H9 (cell line): ENCODE results near the gene ZC3H8. TPM values are rescaled to one million over a fixed set of nuclear protein-coding genes. Genes with fewer than 3 reads are reported as not detected.

Experiments used
- DNase-seq: peaks from one replicate; pipeline ENCODE4 v3.0.0-alpha.2; 2017
- H2AFZ ChIP-seq: one replicate; pipeline ENCODE4 v1.6.1; 2013; ENCODE audit warnings: mild to moderate bottlenecking, low read length, control low read depth, moderate library complexity
- H2AK5ac ChIP-seq: 2 replicates; pipeline ENCODE4 v1.6.1; 2013; ENCODE audit warnings: low read length, control low read depth, mixed read lengths; ENCODE audit not compliant: insufficient read length
- H2BK120ac ChIP-seq: one replicate; pipeline ENCODE4 v1.6.1; 2013; ENCODE audit warnings: low read depth, mild to moderate bottlenecking, low read length, control low read depth, inconsistent platforms; ENCODE audit not compliant: poor library complexity, severe bottlenecking
- H2BK12ac ChIP-seq: 2 replicates; pipeline ENCODE4 v1.6.1; 2013; ENCODE audit warnings: low read length, control low read depth, mixed read lengths, low read depth; ENCODE audit not compliant: insufficient read length
- H2BK15ac ChIP-seq: 2 replicates; pipeline ENCODE4 v1.6.1; 2013; ENCODE audit warnings: low read depth, low read length, control low read depth
- H2BK20ac ChIP-seq: one replicate; pipeline ENCODE4 v1.6.1; 2013; ENCODE audit warnings: low read depth, mild to moderate bottlenecking, low read length, control low read depth, inconsistent platforms; ENCODE audit not compliant: poor library complexity, severe bottlenecking
- H2BK5ac ChIP-seq: 2 replicates; pipeline ENCODE4 v1.6.1; 2013; ENCODE audit warnings: low read length, control low read depth, mixed read lengths; ENCODE audit not compliant: insufficient read length
- H3K14ac ChIP-seq: 2 replicates; pipeline ENCODE4 v1.6.1; 2013; ENCODE audit warnings: low read length, control low read depth; ENCODE audit not compliant: insufficient read depth
- H3K18ac ChIP-seq: 2 replicates; pipeline ENCODE4 v1.6.1; 2013; ENCODE audit warnings: low read depth, mild to moderate bottlenecking, mixed read lengths, low read length, control low read depth; ENCODE audit not compliant: insufficient read length
- H3K23ac ChIP-seq: 2 replicates; pipeline ENCODE4 v1.6.1; 2013; ENCODE audit warnings: low read length, control low read depth, mixed read lengths, low read depth; ENCODE audit not compliant: insufficient read length
- H3K23me2 ChIP-seq: 2 replicates; pipeline ENCODE4 v1.6.1; 2013; ENCODE audit warnings: low read depth, mild to moderate bottlenecking, mixed read lengths, low read length, control low read depth; ENCODE audit not compliant: insufficient read length, poor library complexity, severe bottlenecking
- H3K27ac ChIP-seq: 2 replicates; pipeline ENCODE4 v1.5.1; 2013; ENCODE audit warnings: low read length, control low read depth, mixed read lengths, low read depth; ENCODE audit not compliant: insufficient read length
- H3K27me3 ChIP-seq: 2 replicates; pipeline ENCODE4 v1.6.1; 2013; ENCODE audit warnings: low read length, control low read depth, inconsistent platforms; ENCODE audit not compliant: insufficient read depth
- H3K4ac ChIP-seq: 2 replicates; pipeline ENCODE4 v1.6.1; 2013; ENCODE audit warnings: low read depth, mild to moderate bottlenecking, control low read depth, inconsistent platforms, low read length, moderate library complexity
- H3K4me1 ChIP-seq: 2 replicates; pipeline ENCODE4 v1.6.1; 2013; ENCODE audit warnings: low read length, control low read depth, inconsistent platforms; ENCODE audit not compliant: insufficient read depth
- H3K4me2 ChIP-seq: 2 replicates; pipeline ENCODE4 v1.6.1; 2013; ENCODE audit warnings: low read length, control low read depth, mixed read lengths; ENCODE audit not compliant: insufficient read length, insufficient read depth
- H3K56ac ChIP-seq: 2 replicates; pipeline ENCODE4 v1.6.1; 2013; ENCODE audit warnings: low read depth, mild to moderate bottlenecking, mixed read lengths, low read length, control low read depth; ENCODE audit not compliant: insufficient read length
- H3K79me1 ChIP-seq: 2 replicates; pipeline ENCODE4 v1.6.1; 2013; ENCODE audit warnings: low read depth, mild to moderate bottlenecking, moderate library complexity, low read length, control low read depth, inconsistent platforms; ENCODE audit not compliant: insufficient read depth, poor library complexity, severe bottlenecking
- H3K79me2 ChIP-seq: 2 replicates; pipeline ENCODE4 v1.6.1; 2013; ENCODE audit warnings: low read length, control low read depth, inconsistent platforms; ENCODE audit not compliant: insufficient read depth
- H3K9ac ChIP-seq: 2 replicates; pipeline ENCODE4 v1.6.1; 2013; ENCODE audit warnings: low read length, control low read depth, mixed read lengths; ENCODE audit not compliant: insufficient read length; ENCODE audit errors: extremely low read depth
- H3K9me3 ChIP-seq: one replicate; pipeline ENCODE4 v1.6.1; 2013; ENCODE audit warnings: low read depth, low read length, inconsistent platforms; ENCODE audit not compliant: control insufficient read depth
- H3T11ph ChIP-seq: one replicate; pipeline ENCODE4 v1.6.1; 2013; ENCODE audit warnings: mild to moderate bottlenecking, low read length, control low read depth, inconsistent platforms
- H4K20me1 ChIP-seq: one replicate; pipeline ENCODE4 v1.6.1; 2013; ENCODE audit not compliant: control insufficient read depth, insufficient read length, insufficient read depth
- H4K5ac ChIP-seq: 2 replicates; pipeline ENCODE4 v1.6.1; 2013; ENCODE audit warnings: low read depth, mild to moderate bottlenecking, mixed read lengths, low read length, control low read depth; ENCODE audit not compliant: insufficient read length
- H4K8ac ChIP-seq: replicated peaks from 2 replicates; pipeline ENCODE4 v1.6.1; 2013; ENCODE audit warnings: low read length, control low read depth, mixed read lengths, low read depth; ENCODE audit not compliant: insufficient read length
- H4K91ac ChIP-seq: 2 replicates; pipeline ENCODE4 v1.6.1; 2013; ENCODE audit warnings: low read depth, mild to moderate bottlenecking, moderate library complexity, mixed read lengths, low read length, control low read depth; ENCODE audit not compliant: insufficient read length
- H3K27ac Mint-ChIP-seq, 3 experiments: 2 replicates in 2 of 3; 3 replicates in 1 of 3; pipeline ENCODE4 v1.8.0; 2020 to 2021; ENCODE audit warnings: mixed read lengths in 3 of 3, mild to moderate bottlenecking in 1 of 3, moderate library complexity in 1 of 3
- H3K27me3 Mint-ChIP-seq: 2 replicates; pipeline ENCODE4 v1.8.0; 2021; ENCODE audit warnings: low read depth, mild to moderate bottlenecking, moderate library complexity, mixed read lengths
- H3K36me3 Mint-ChIP-seq, 3 experiments: 2 replicates in 2 of 3; 3 replicates in 1 of 3; pipeline ENCODE4 v1.8.0; 2020 to 2021; ENCODE audit warnings: low read depth in 3 of 3, mixed read lengths in 3 of 3; ENCODE audit not compliant: insufficient read depth in 1 of 3
- H3K4me1 Mint-ChIP-seq, 2 experiments: 2 replicates each; pipeline ENCODE4 v1.8.0; 2020; ENCODE audit warnings: mixed read lengths in 2 of 2
- H3K4me3 Mint-ChIP-seq, 2 experiments: 2 replicates in 1 of 2; 3 replicates in 1 of 2; pipeline ENCODE4 v1.8.0; 2020 to 2021; ENCODE audit warnings: mild to moderate bottlenecking in 2 of 2, mixed read lengths in 2 of 2, moderate library complexity in 1 of 2
- H3K9me3 Mint-ChIP-seq, 2 experiments: 2 replicates in 1 of 2; 3 replicates in 1 of 2; pipeline ENCODE4 v1.8.0; 2020; ENCODE audit warnings: mild to moderate bottlenecking in 2 of 2, mixed read lengths in 2 of 2, moderate library complexity in 1 of 2
- WGBS: extraction: QIAGEN DNeasy Blood & Tissue Kit; methylation state at CpG from one replicate; pipeline ENCODE4 v1.1.7; 2013; ENCODE audit warnings: missing lambda C conversion rate, low lambda C conversion rate, mixed read lengths; ENCODE audit not compliant: insufficient read length; ENCODE audit errors: extremely low coverage; 5-methylcytosine and 5-hydroxymethylcytosine counted together
- total RNA-seq: library from RNA; stranded (reverse); gene quantifications from 2 replicates; pipeline ENCODE4 v1.2.1, GENCODE V29; 2021
- TF ChIP-seq, protein P1 (sequence below): fragments of 200-600 bp; sonication (generic); conservative IDR thresholded peaks from 3 replicates; pipeline ENCODE4 v1.8.0; 2021; ENCODE audit warnings: antibody characterized with exemption, mild to moderate bottlenecking

Gene ZC3H8
- total RNA-seq, 1 experiment from 2014 or later = 6.9 TPM

DNA sequence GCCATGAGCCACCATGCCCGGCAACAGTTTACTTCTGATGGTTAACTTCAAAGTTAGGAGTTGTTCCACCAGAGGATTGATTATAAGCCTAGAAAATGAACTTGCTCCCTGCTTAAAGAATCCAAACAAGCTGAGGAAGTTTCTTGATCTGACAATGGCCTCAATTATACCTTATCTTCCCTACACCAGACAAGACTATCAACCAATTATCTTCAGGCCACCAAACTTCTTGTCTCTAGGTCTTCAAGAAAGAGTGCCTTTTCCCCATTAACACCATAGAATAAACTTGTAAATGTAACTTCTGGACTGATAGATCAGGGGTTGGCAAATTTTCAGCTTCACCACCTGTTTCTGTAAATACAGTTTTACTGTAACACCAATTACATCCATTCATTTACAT, 15.0 kb downstream of the ZC3H8 start:
- no peak overlapping the region for H3K56ac ChIP-seq
- no peak overlapping the region for H2BK15ac ChIP-seq
- H3K4me3 Mint-ChIP-seq = no peak overlapping the region
- H4K91ac ChIP-seq = no peak overlapping the region
- H3K9ac ChIP-seq = no peak overlapping the region
- H3K27ac Mint-ChIP-seq = no peak overlapping the region
- no peaks in the 10 kb centered on the region for H3K79me1 ChIP-seq
- H3T11ph ChIP-seq = no peak overlapping the region
- no peaks in the 10 kb centered on the region; the same call in 1 of the 2 replicates for H3K79me2 ChIP-seq
- H3K4me1 ChIP-seq = no peaks in the 10 kb centered on the region
- H3K9me3 Mint-ChIP-seq = no peaks in the 10 kb centered on the region
- no peaks in the 10 kb centered on the region for H3K9me3 ChIP-seq
- no peaks in the 10 kb centered on the region for H4K20me1 ChIP-seq
- H2BK120ac ChIP-seq = no peak overlapping the region
- no peak overlapping the region for H2BK12ac ChIP-seq
- no peaks in the 10 kb centered on the region for H3K27me3 ChIP-seq
- H3K4ac ChIP-seq = no peak overlapping the region
- H3K18ac ChIP-seq = no peak overlapping the region
- no peak overlapping the region for H4K5ac ChIP-seq
- H3K4me2 ChIP-seq = no peak overlapping the region
- H3K23me2 ChIP-seq = no peaks in the 10 kb centered on the region
- TF ChIP-seq, protein P1, sequence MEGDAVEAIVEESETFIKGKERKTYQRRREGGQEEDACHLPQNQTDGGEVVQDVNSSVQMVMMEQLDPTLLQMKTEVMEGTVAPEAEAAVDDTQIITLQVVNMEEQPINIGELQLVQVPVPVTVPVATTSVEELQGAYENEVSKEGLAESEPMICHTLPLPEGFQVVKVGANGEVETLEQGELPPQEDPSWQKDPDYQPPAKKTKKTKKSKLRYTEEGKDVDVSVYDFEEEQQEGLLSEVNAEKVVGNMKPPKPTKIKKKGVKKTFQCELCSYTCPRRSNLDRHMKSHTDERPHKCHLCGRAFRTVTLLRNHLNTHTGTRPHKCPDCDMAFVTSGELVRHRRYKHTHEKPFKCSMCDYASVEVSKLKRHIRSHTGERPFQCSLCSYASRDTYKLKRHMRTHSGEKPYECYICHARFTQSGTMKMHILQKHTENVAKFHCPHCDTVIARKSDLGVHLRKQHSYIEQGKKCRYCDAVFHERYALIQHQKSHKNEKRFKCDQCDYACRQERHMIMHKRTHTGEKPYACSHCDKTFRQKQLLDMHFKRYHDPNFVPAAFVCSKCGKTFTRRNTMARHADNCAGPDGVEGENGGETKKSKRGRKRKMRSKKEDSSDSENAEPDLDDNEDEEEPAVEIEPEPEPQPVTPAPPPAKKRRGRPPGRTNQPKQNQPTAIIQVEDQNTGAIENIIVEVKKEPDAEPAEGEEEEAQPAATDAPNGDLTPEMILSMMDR = no peak
- no peak overlapping the region for H2BK20ac ChIP-seq
- H2AFZ ChIP-seq = no peak overlapping the region
- H3K14ac ChIP-seq = no peak overlapping the region
- no peak overlapping the region for H2AK5ac ChIP-seq
- H2BK5ac ChIP-seq = no peak overlapping the region
- H3K27me3 Mint-ChIP-seq = no peaks in the 10 kb centered on the region
- H3K4me1 Mint-ChIP-seq = no peaks in the 10 kb centered on the region
- H4K8ac ChIP-seq = no peak overlapping the region
- H3K27ac ChIP-seq = no peak overlapping the region
- WGBS = no CpG with 5 or more reads among the region's 1 CpG
- no peak for DNase-seq
- H3K23ac ChIP-seq = no peak overlapping the region
- peaks cover 0 to 2% (median 0%) of the 10 kb centered on the region in 3 experiments; a peak in 2 of 7 replicates for H3K36me3 Mint-ChIP-seq
